Activated CD4-positive, CD25-positive, alpha-beta regulatory T cell treated with anti-CD3 and anti-CD28 coated beads, Interleukin-2, amount 50 U/mL, for 24 hours (primary cell): Measurements from ENCODE around the gene CETN1.

Source experiments
- ATAC-seq, 2 donors: fragments of 150-1000 bp; cut with Tn5 transposase; one replicate each; pipeline ENCODE4 v1.10.0; 2021; ENCODE audit warnings: mild to moderate bottlenecking in 1 of 2, moderate library complexity in 1 of 2

CETN1 gene

GRCh38 chr18:580154-580553 lies at the start of gene CETN1:
Gene CETN1 (plus strand): TSS chr18:580380. CDS start chr18:580409, 29 bp downstream.
- ATAC-seq, result no peak

GRCh38 chr18:532018-532417 lies 48.2 kb upstream of the CETN1 start:
- ATAC-seq, result no peak

- ATAC-seq, result no peak
These were observed 47.5 kb upstream of the CETN1 start for GRCh38 chr18:532632-533031.

GRCh38 chr18:533995-534601 lies 46.1 kb upstream of the CETN1 start:
- no peak for ATAC-seq

GRCh38 chr18:543447-544078 lies 36.6 kb upstream of the CETN1 start:
- no peak for ATAC-seq

GRCh38 chr18:549967-550366 lies 30.2 kb upstream of the CETN1 start:
- ATAC-seq, result no peak

GRCh38 chr18:551404-552061 lies 28.6 kb upstream of the CETN1 start:
- ATAC-seq, result no peak

GRCh38 chr18:555705-556457 lies 24.3 kb upstream of the CETN1 start:
- ATAC-seq, result no peak

- no peak for ATAC-seq
These were observed 15.2 kb upstream of the CETN1 start for GRCh38 chr18:564708-565561.

GRCh38 chr18:565562-566061 lies 14.6 kb upstream of the CETN1 start:
- ATAC-seq, result no peak

- ATAC-seq, result no peak
These were observed 13.1 kb upstream of the CETN1 start for GRCh38 chr18:567122-567521.

- no peak for ATAC-seq
These were observed 11.4 kb upstream of the CETN1 start for GRCh38 chr18:568731-569130.

GRCh38 chr18:570256-570655 lies 9.9 kb upstream of the CETN1 start:
- ATAC-seq, result no peak

GRCh38 chr18:570697-571096 lies 9.5 kb upstream of the CETN1 start:
- ATAC-seq, result no peak

- ATAC-seq, result no peak
These were observed 7.9 kb upstream of the CETN1 start for GRCh38 chr18:572091-572830.

GRCh38 chr18:572831-573289 lies 7.3 kb upstream of the CETN1 start:
- no peak for ATAC-seq

- no peak for ATAC-seq
These were observed 6.8 kb upstream of the CETN1 start for GRCh38 chr18:573385-573784.

GRCh38 chr18:574149-574860 lies 5.9 kb upstream of the CETN1 start:
- ATAC-seq, result no peak

GRCh38 chr18:574865-575645 lies 5.1 kb upstream of the CETN1 start:
- ATAC-seq, result no peak

GRCh38 chr18:576924-577323 lies 3.3 kb upstream of the CETN1 start:
- no peak for ATAC-seq
